ENCODE measurements around the gene PAPPA. TPM values are rescaled to one million over a fixed set of nuclear protein-coding genes. Genes with fewer than 3 reads are reported as not detected.

The PAPPA gene
- total RNA-seq, 1 donor from 2014 or later = 0.69 TPM

DNA sequence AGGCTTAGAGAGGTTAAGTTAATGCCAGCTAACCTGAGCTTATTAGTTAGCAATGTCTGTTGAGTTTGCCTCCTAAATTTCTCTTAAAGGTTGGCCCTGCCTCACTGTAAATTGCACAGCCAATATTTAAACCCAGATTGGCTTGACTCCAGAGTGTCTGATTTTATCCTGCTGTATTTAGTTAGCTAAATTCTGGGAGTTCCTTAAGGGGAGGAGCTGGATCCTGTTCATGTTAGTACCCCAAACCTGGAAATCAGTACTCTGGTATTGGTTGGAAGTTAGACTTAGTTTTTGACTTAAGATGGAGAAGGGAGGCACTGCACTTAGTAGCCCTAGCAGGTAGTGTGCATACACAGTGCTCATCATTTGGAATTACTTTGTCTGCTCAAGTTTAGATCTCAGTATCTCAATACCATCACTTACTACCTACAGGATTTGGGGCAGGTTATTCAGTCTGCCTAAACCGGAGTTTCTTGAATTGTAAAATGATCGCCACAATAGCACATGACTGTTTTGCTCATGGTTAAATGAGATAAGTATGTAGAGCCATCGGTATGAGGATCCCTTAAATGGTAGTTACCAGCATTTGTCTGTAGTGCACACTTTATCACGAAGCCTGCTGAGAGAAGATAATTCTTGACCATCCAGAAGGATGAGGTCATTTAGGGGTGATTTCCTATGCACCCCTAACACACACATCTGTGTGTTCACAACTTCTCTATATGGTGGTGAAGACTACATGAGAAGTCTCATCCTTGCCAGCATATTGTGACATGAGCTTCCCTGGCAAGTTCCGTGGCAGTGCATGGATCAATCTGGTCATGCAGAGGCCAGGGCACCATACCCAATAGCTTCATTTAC lies 268.8 kb downstream of the PAPPA start:
- intact Hi-C loops (cut with micrococcal nuclease) = no loop called here
- H3K4me3 ChIP-seq = no peak overlapping the region
- H3K27me3 ChIP-seq (ENCODE audit: low read depth) = no peaks in the 10 kb centered on the region
- TF ChIP-seq, protein P1, sequence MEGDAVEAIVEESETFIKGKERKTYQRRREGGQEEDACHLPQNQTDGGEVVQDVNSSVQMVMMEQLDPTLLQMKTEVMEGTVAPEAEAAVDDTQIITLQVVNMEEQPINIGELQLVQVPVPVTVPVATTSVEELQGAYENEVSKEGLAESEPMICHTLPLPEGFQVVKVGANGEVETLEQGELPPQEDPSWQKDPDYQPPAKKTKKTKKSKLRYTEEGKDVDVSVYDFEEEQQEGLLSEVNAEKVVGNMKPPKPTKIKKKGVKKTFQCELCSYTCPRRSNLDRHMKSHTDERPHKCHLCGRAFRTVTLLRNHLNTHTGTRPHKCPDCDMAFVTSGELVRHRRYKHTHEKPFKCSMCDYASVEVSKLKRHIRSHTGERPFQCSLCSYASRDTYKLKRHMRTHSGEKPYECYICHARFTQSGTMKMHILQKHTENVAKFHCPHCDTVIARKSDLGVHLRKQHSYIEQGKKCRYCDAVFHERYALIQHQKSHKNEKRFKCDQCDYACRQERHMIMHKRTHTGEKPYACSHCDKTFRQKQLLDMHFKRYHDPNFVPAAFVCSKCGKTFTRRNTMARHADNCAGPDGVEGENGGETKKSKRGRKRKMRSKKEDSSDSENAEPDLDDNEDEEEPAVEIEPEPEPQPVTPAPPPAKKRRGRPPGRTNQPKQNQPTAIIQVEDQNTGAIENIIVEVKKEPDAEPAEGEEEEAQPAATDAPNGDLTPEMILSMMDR (IDR thresholded peaks at IDR 0.05; ENCODE audit: borderline replicate concordance) = no peak
- no peak overlapping the region for H3K27ac ChIP-seq (replicated peaks)
- no peak for DNase-seq
- H3K36me3 ChIP-seq = peaks cover 3% of the 10 kb centered on the region
- H3K4me1 ChIP-seq = no peaks in the 10 kb centered on the region
- no peaks in the 10 kb centered on the region for H3K9me3 ChIP-seq (replicated peaks)

DNA sequence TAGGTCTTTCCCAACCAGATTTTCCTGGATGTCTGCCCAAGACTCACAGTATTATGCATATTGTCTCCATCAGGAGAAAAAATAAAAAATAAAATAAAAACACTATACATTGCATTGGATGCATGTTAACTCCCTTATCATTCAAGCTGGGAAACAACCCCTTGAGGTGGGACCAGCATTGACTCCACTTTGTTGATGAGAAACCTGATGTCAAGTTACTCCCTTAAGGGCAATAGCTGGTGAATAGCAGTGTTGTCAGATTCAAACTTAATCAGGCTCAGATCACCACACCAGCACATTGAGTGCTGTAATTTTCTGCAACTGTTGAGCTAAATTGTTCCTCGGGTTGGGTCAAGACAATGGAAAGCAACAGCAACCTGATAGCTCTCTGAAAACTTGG lies 269.6 kb downstream of the PAPPA start:
- no peaks in the 10 kb centered on the region for H3K4me1 ChIP-seq
- peaks cover 3% of the 10 kb centered on the region for H3K36me3 ChIP-seq
- H3K4me3 ChIP-seq = no peak overlapping the region
- no peak overlapping the region for H3K27ac ChIP-seq (replicated peaks)
- no peaks in the 10 kb centered on the region for H3K27me3 ChIP-seq (ENCODE audit: low read depth)
- DNase-seq = no peak
- no peaks in the 10 kb centered on the region for H3K9me3 ChIP-seq (replicated peaks)
- intact Hi-C loops (cut with micrococcal nuclease) = no loop called here
- TF ChIP-seq, protein P1 (IDR thresholded peaks at IDR 0.05; ENCODE audit: borderline replicate concordance) = no peak

DNA sequence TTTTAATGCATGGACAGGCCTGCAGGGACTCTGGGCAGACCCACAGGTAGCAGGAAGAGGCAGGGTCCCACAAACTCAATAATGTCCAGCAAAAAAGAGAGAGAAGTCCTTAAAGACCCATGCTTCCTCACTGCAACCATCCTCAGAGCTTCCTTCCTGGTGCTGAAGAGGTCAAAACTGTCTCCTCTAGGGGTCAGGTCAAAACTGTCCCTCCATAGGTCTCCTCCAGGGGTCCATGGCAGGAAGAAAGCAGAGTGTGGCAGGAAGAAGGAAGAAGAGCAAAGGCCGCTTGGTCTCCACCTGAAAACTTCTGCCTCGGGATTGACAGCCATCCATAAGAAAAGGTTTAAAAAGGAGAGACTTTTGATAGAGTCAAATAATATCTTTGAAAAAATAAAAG lies 271.7 kb downstream of the PAPPA start:
- Histone ChIP-seq H3K36me3 (peaks cover 3% of the 10 kb centered on the region), H3K27ac (replicated peaks) (no peak overlapping the region)
- intact Hi-C loops (cut with micrococcal nuclease) = no loop called here

DNA sequence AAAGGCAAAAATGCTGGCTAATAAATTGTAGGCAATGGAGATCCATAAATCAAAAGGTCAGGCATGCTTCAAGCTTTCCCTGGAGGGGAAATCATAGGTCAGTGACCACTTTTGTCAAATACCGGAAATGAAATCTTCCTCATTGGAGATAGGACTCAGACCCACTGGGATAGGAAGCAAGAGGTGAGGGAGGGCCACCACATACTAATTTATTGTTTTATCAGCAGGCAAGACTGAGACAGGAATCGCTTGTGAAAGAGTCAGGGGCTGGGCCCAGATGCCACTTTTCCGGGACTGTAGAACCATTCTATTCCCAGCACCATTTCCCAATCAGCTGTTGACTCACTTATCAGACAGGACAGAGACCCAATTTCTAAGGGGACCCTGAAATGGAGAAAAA lies 277.3 kb downstream of the PAPPA start:
- intact Hi-C loops (cut with micrococcal nuclease) = no loop called here
- H3K27ac ChIP-seq (replicated peaks) = no peak overlapping the region
- no peaks in the 10 kb centered on the region for H3K36me3 ChIP-seq
- H3K4me1 ChIP-seq = peaks cover 7% of the 10 kb centered on the region
- no peak for DNase-seq
- no peaks in the 10 kb centered on the region for H3K27me3 ChIP-seq (ENCODE audit: low read depth)
- no peak overlapping the region for H3K4me3 ChIP-seq
- no peaks in the 10 kb centered on the region for H3K9me3 ChIP-seq (replicated peaks)
- TF ChIP-seq, protein P1 (IDR thresholded peaks at IDR 0.05; ENCODE audit: borderline replicate concordance) = no peak

More for the DNA sequence above, 271.7 kb downstream of the PAPPA start:
- DNase-seq = no peak
- Histone ChIP-seq H3K4me1 (no peaks in the 10 kb centered on the region), H3K9me3 (replicated peaks) (no peaks in the 10 kb centered on the region), H3K27me3 (ENCODE audit: low read depth) (no peaks in the 10 kb centered on the region), H3K4me3 (no peak overlapping the region)
- TF ChIP-seq, protein P1 (IDR thresholded peaks at IDR 0.05; ENCODE audit: borderline replicate concordance) = no peak

DNA sequence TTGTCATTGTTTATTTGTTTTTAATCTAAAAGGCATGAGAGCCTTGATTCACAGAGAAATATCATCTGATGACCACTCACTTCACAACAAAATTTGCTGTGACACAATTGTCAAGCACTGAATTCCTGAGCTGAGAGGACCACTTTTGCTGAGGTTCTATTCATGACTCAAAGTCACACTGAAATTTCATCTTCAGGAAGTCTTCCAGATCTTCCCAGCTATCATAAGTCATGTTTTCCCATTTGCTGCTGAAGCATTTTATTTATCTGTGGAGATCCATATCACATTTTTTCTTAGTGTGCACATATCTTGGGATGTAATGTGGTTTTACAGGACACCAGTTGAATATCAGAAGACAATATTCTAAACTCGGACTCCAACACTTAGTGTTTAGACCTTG lies 278.5 kb downstream of the PAPPA start:
- TF ChIP-seq, protein P1 (IDR thresholded peaks at IDR 0.05; ENCODE audit: borderline replicate concordance) = no peak
- intact Hi-C loops (cut with micrococcal nuclease) = no loop called here
- Histone ChIP-seq H3K36me3 (no peaks in the 10 kb centered on the region), H3K27ac (replicated peaks) (no peak overlapping the region), H3K4me1 (peaks cover 7% of the 10 kb centered on the region), H3K9me3 (replicated peaks) (no peaks in the 10 kb centered on the region), H3K4me3 (no peak overlapping the region), H3K27me3 (ENCODE audit: low read depth) (no peaks in the 10 kb centered on the region)
- no peak for DNase-seq

Measured in left ventricle myocardium inferior (tissue), 1 donor.